Stimulated activated CD4-positive, alpha-beta T cell treated with anti-CD3 and anti-CD28 coated beads, Interleukin-4, amount 100 ng/mL, for 24 hours (primary cell): ENCODE measurements around the gene TM4SF5.
"Not testable (repeated sequence)": the region's sequence is repeated elsewhere in the genome, so short reads cannot be mapped to it uniquely, and the experiment has no call there.

ENCODE experiments used
- DNase-seq: peaks from one replicate; pipeline ENCODE4 v3.0.0-alpha.2; 2020

The TM4SF5 gene

DNA sequence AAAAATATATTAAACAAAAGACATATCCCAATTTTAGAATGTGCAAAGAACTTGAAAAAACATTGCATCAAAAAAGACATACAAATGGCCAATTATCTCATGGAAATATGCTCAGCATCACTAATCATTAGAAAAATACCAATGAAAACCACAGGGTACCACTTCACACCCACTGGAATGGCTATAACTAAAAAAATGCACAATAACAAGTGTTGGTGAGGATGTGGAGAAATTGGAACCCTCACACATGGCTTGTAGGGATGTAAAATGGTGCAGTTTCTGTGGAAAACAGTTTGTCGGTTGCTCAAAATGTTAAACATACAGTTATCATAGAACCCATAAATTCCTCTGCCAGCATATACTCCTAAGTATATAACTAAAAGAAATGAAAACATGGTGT lies 23.5 kb downstream of the TM4SF5 start:
- DNase-seq: no peak

DNA sequence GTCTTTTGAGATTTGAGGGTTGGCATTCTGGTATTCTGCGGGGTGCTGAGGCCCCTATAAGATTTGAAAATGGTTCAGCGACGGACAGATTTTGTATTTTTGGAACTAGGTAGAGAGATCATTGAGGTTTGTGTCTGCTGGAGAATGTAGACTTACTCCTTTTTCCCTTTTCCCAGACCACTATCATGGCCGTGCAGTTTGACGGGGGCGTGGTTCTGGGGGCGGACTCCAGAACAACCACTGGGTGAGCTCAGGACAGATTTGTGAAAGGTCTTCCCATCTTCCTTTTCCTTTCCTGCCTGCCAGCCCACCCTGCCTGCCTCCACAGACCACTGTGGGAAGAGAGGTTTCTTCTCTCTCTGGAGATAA lies 24.9 kb downstream of the TM4SF5 start:
- peak; percentile 61 for DNase-seq

DNA sequence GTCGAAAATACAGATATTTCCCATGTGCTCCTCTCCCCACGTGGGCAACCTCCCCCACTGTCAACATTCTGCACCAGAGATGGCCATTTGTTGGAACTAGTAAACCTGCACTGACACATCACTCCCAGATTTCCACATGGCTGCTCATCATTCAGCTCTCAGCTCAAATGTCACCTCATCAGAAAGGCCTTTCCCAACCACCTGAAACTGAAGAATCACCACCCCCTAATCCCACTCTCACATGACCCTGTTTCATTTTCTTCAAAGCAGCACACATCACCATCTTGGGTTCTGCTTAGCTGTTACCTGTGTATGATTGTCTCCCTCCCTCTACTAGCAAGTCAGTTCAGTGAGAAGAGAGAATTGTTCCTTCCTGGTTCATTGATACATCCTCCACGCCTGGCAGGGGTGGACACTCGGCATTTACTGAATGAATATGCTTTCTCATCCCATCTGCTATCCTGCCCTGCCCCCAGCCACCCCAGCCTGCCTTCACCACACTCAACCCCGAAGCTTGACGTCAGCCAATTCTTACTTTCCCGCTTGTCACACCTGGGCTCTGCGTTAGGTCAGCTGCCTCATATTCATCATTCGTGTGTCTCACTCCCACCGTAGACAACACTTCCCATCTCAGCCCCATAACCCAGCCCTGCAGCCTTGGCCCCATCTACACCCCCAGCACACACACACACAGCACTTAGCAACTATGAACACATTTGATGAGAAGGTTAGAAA lies 28.9 kb downstream of the TM4SF5 start:
- DNase-seq: no peak

DNA sequence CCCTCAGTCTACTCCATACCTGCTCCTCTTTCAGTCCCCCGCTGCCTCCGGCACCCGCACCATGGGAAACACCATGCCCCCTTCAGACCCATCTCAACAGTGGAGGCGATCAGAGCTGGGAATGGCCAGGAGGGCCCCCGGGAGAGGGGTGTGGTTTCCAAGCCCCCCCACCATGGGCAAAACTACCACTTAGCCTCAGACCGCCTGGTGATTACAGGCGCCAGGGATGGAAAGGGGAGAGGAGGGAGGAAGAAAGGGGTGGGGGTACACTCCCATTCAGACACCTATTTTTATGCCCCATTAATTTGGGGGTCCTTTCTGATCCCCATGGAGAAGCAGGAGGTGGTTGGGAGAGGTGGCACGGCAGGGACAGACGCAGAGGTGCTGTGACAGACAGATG lies 30.5 kb downstream of the TM4SF5 start, which contains the start of gene C17orf114:
C17orf114 (minus strand) TSS at position 101 of the 400 bp plus-strand sequence.
- DNase-seq: no peak

DNA sequence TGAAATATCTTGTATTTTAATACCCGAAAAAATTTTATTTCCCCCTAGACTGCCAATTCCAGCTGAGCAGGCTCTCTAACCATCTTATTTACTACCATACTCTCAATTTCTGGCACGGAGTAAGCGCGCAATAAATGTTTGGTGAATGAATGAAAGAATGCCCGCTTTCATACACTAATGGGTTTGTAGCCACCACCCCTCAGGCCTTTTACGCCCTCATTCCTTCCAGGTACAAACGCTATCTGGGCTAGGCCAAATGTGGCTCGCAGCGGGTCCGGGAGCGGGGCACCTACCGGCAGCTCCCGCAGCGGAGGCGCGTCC lies 34.7 kb downstream of the TM4SF5 start:
- DNase-seq: no peak

- peak; percentile 86 for DNase-seq
Observed at GRCh38 chr17:4806777-4807604, 35.3 kb downstream of the TM4SF5 start, which contains the start of gene PLD2. Gene PLD2, plus strand, starts transcription at chr17:4807152. Its CDS starts 621 bp downstream, at chr17:4807773.

GRCh38 chr17:4807605-4808377 lies 36.1 kb downstream of the TM4SF5 start:
- no peak for DNase-seq

- DNase-seq: no peak
Observed at GRCh38 chr17:4808378-4808767, 36.7 kb downstream of the TM4SF5 start.

DNA sequence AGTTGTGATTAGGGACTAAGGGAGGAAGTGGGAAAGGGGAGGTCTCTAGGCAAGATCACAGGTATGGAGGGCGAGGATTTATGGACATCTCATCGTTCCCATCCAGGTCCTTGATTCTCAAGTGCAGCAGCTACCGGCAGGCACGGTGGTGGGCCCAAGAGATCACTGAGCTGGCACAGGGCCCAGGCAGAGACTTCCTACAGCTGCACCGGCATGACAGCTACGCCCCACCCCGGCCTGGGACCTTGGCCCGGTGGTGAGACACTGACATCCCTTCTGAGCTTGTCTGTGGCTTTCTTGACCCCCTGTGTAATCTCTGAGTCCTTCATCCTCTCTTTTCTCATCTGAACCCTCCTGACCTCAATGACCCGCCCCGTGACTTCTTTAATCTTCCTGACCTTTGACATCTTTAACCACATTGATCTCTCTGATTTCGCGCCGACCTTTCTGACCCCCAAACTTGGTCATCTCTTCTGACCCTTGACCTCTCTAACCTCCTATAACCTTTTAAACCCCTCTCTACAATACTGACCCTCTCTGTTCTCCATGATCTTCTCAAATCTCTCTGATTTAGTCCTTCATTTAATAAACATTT lies 39.1 kb downstream of the TM4SF5 start:
- DNase-seq: no peak

- no peak for DNase-seq
Observed at GRCh38 chr17:4811471-4811870, 39.8 kb downstream of the TM4SF5 start.

GRCh38 chr17:4812690-4813089 lies 41.0 kb downstream of the TM4SF5 start:
- no peak for DNase-seq

DNA sequence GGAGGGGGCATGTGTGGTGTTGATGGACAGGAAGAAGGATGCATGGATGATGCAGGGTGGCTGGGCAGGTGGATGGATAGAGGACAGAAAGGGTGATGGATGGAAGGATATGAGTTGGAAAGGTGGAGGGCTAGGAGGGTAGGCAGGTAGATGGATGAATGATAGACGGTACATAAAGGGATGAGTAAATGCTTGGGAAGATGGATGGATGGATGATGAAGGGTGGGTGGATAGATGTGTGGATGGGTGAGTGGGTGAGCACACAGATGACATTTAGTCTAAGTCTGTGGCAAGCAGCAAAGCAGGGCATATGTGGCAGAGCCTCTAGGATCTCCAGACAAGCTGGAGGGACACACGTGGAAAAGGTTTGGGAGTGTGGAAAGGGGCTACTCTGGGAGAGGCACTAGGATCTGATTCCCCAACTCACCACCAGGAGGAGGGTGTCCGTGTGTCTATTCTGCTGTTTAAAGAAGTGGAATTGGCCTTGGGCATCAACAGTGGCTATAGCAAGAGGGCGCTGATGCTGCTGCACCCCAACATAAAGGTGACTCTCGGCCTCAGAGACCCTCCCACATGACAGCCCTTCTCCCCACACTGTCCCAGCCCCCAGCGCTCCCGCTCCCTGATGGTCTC lies 43.5 kb downstream of the TM4SF5 start:
- DNase-seq: no peak

- DNase-seq: no peak
Observed at GRCh38 chr17:4816826-4817225, 45.1 kb downstream of the TM4SF5 start.

DNA sequence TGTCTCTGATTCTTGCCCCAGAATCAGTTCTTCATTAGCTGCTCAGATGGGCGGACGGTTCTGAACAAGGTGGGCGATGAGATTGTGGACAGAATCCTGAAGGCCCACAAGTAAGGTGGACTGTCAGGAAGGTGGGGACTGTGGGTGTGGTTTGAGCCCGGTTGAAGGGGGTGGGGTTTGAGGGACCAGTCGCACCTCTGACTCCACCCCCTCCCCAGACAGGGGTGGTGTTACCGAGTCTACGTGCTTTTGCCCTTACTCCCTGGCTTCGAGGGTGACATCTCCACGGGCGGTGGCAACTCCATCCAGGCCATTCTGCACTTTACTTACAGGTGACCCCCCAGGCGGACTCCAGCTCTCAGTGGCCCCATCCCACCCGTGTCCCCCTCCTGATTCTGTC lies 46.6 kb downstream of the TM4SF5 start:
- no peak for DNase-seq

GRCh38 chr17:4822835-4823234 lies 51.1 kb downstream of the TM4SF5 start:
- DNase-seq: no peak

GRCh38 chr17:4823373-4824089 lies 51.8 kb downstream of the TM4SF5 start:
- DNase-seq: no peak

- DNase-seq: no peak
Observed at GRCh38 chr17:4827399-4827798, 55.7 kb downstream of the TM4SF5 start.

- DNase-seq: not testable (repeated sequence)
Observed at GRCh38 chr17:4832829-4833177, 61.1 kb downstream of the TM4SF5 start.
